ENCODE measurements around the gene DCHS2. TPM values are rescaled to one million over a fixed set of nuclear protein-coding genes. Genes with fewer than 3 reads are reported as not detected.

The DCHS2 gene
- total RNA-seq, 1 donor from 2014 or later, result 4.1 TPM

GRCh38 chr4:154186888-154187287 is 304.7 kb downstream of the DCHS2 start:
- Mint-ChIP-seq H3K4me1 (no peaks in the 10 kb centered on the region), H3K27me3 (ENCODE audit: low read depth) (peaks cover 22% of the 10 kb centered on the region), H3K36me3 (no peaks in the 10 kb centered on the region), H3K4me3 (no peak overlapping the region), H3K9me3 (no peaks in the 10 kb centered on the region), H3K27ac (no peak overlapping the region)
- no peak for TF ChIP-seq CTCF (IDR thresholded peaks at IDR 0.05; ENCODE audit: unreplicated experiment)
- DNase-seq (ENCODE audit: low spot score in 2 of 2, unreplicated experiment in 2 of 2), result no peak

GRCh38 chr4:154186035-154186434 is 305.6 kb downstream of the DCHS2 start:
- Mint-ChIP-seq H3K4me3 (no peak overlapping the region), H3K27ac (no peak overlapping the region), H3K9me3 (no peaks in the 10 kb centered on the region), H3K36me3 (no peaks in the 10 kb centered on the region), H3K27me3 (ENCODE audit: low read depth) (peaks cover 18% of the 10 kb centered on the region), H3K4me1 (no peaks in the 10 kb centered on the region)
- no peak for TF ChIP-seq CTCF (IDR thresholded peaks at IDR 0.05; ENCODE audit: unreplicated experiment)
- no peak for DNase-seq (ENCODE audit: low spot score in 2 of 2, unreplicated experiment in 2 of 2)

GRCh38 chr4:154184238-154184637 is 307.4 kb downstream of the DCHS2 start:
- no peak for DNase-seq (ENCODE audit: low spot score in 2 of 2, unreplicated experiment in 2 of 2)
- TF ChIP-seq CTCF (IDR thresholded peaks at IDR 0.05; ENCODE audit: unreplicated experiment), result no peak
- no peak overlapping the region for H3K27ac Mint-ChIP-seq
- H3K4me3 Mint-ChIP-seq, result no peak overlapping the region
- H3K9me3 Mint-ChIP-seq, result no peaks in the 10 kb centered on the region
- no peaks in the 10 kb centered on the region for H3K36me3 Mint-ChIP-seq
- H3K27me3 Mint-ChIP-seq (ENCODE audit: low read depth), result peaks cover 10% of the 10 kb centered on the region
- H3K4me1 Mint-ChIP-seq, result no peaks in the 10 kb centered on the region

GRCh38 chr4:154183264-154183663 is 308.3 kb downstream of the DCHS2 start:
- Mint-ChIP-seq H3K9me3 (no peaks in the 10 kb centered on the region), H3K4me3 (no peak overlapping the region), H3K27me3 (ENCODE audit: low read depth) (peaks cover 8% of the 10 kb centered on the region), H3K36me3 (no peaks in the 10 kb centered on the region), H3K4me1 (no peaks in the 10 kb centered on the region), H3K27ac (no peak overlapping the region)
- TF ChIP-seq CTCF (IDR thresholded peaks at IDR 0.05; ENCODE audit: unreplicated experiment), result no peak
- DNase-seq (ENCODE audit: low spot score in 2 of 2, unreplicated experiment in 2 of 2), result no peak

Other genes starting within 250 kb of the DCHS2 start
- 81.7 to 88.6 TPM (median 88.3 TPM) in 3 replicates for gene PLRG1, start 58.6 kb upstream of the DCHS2 start, total RNA-seq
- 0.31 to 0.93 TPM (median 0.64 TPM) in 3 replicates for gene FGB, start 71.2 kb upstream of the DCHS2 start, total RNA-seq
- not detected in 3 replicates for gene FGA, start 98.9 kb upstream of the DCHS2 start, total RNA-seq
- 1.0 to 2.5 TPM (median 1.6 TPM) in 3 replicates for gene FGG, start 120.9 kb upstream of the DCHS2 start, total RNA-seq

Measured in mesothelial cell of epicardium (in vitro differentiated cells).